ENCODE results near the gene RAB11A.

- TF ChIP-seq POLR2A (IDR thresholded peaks at IDR 0.05) = no peak
- no peak for TF ChIP-seq CTCF (IDR thresholded peaks at IDR 0.05)
- no peak for TF ChIP-seq EP300 (IDR thresholded peaks at IDR 0.05)
These were observed 68.2 kb downstream of the RAB11A start for GRCh38 chr15:65937476-65937875.
